NB4 (cell line): ENCODE results near the gene SLC7A4.

Experiments used
- CTCF ChIP-seq: IDR thresholded peaks from one replicate; pipeline ENCODE4 v1.5.1; 2012; ENCODE audit warnings: low read depth, low read length
- MAX ChIP-seq: IDR thresholded peaks from 2 replicates; pipeline ENCODE4 v1.6.1; 2011; ENCODE audit warnings: low read depth, low read length
- POLR2A ChIP-seq: IDR thresholded peaks from 2 replicates; pipeline ENCODE4 v1.6.1; 2011; ENCODE audit warnings: mild to moderate bottlenecking; ENCODE audit not compliant: insufficient read length; ENCODE audit errors: extremely low read depth

GRCh38 chr22:21012446-21013407 lies 19.6 kb downstream of the SLC7A4 start:
- no peak for TF ChIP-seq MAX
- TF ChIP-seq CTCF: no peak
- no peak for TF ChIP-seq POLR2A
